Stimulated activated CD8-positive, alpha-beta memory T cell treated with anti-CD3 and anti-CD28 coated beads, Interleukin-15, amount 100 ng/mL, for 4 hours (primary cell): ENCODE measurements around the gene ADAMTS18.

Source experiments
- DNase-seq, 2 donors: peaks; one replicate each; pipeline ENCODE4 v3.0.0-alpha.2; 2020; ENCODE audit warnings: low read depth in 2 of 2

Gene ADAMTS18

GRCh38 chr16:77327717-77328116, 107.1 kb downstream of the ADAMTS18 start:
- no peak for DNase-seq

GRCh38 chr16:77324729-77325128, 110.1 kb downstream of the ADAMTS18 start:
- no peak for DNase-seq

GRCh38 chr16:77323695-77324094, 111.1 kb downstream of the ADAMTS18 start:
- DNase-seq, result no peak

DNA sequence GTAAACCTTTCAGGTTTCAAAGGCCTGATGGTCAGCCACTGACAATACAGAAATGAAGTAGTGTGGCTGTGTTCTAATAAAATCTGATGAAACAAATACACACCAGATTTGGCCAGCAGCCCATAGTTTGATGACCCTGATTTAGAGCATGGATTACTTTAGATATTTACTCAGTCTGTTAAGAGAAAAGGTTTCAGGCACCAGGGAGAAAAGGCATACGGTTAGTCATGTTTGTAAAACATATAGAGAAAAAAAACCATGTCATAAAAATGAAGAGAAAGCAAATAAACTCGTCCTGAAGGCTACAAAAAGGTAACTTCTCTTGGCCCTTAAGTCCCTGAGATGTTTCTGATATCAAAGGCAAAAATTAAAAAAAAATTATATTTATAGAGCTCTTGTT, 112.1 kb downstream of the ADAMTS18 start:
- DNase-seq, result no peak

GRCh38 chr16:77317059-77317458, 117.8 kb downstream of the ADAMTS18 start:
- DNase-seq, result no peak

GRCh38 chr16:77310877-77311276, 124.0 kb downstream of the ADAMTS18 start:
- no peak for DNase-seq

- no peak for DNase-seq
Observed at GRCh38 chr16:77308163-77308561, 126.7 kb downstream of the ADAMTS18 start.

DNA sequence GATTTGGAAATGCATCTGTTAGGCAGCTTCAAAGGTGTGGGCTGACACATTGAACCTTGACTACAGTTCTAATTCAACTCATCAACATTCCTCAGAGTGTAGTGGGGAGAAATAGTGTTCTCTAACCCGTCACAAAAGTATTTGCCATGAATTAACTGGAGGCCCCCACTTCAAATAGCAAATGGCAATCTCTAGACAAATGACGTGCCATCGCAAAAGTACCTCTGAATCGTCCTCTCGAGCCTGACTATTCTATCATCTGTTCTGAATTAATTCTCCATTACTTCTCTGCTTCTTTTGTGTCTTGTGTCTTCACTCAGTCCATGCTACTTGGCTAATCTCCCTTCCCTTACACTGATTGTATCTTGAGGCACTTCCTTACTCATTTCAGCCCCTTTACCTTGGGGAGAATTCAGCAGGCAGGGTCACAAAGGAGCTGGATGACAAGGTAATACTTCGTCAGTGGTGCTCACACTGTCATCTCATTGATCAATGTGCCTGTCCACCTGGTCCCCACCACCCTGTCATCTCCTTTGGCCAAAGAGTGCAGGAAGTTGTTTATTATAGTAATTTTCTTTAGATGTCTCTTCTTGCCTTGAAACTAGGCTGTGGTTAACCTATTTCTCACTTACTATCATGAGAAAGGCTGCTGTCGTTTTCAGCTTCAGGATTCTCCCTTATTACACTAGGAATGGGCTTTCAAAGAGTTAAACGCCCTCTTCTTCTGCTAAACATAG, 127.2 kb downstream of the ADAMTS18 start:
- no peak for DNase-seq

GRCh38 chr16:77306075-77306474, 128.8 kb downstream of the ADAMTS18 start:
- no peak for DNase-seq

- no peak for DNase-seq
Observed at GRCh38 chr16:77304877-77305276, 130.0 kb downstream of the ADAMTS18 start.

DNA sequence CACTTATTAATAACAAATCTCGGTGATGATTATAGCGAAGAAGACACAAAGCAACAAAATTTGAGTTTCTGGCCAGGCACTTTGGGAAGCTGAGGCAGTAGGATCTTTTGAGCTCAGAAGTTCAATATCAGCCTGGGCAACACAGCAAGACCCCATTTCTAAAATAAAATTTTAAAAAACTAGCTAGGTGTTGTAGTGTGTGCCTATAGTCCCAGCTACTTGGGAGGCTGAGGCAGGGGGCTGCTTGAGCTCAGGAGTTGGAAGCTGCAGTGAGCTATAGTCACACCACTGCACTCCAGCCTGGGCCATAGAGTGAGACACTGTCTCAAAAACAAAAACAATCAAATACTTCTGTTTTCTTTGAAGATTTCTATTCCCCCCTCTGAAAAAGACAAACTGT, 130.7 kb downstream of the ADAMTS18 start:
- no peak for DNase-seq

GRCh38 chr16:77302674-77303073, 132.2 kb downstream of the ADAMTS18 start:
- DNase-seq, result no peak

DNA sequence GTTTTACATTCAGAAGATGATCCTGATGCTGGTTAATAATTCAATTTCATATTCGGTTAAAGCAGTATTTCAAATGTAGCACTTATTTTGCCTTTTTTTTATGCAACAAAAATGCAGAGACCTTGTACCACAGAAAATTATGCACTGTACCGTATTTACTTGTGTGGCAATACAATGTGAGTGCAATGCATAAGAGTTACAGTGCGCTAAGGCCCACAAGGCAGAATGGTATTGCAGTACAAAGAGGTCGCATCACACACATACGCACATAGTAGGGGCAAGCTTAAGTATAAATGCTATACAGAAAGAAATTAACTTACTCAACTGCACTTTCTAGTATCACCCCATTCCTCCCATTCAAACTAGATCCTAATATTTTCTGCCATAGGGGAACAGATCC, 132.6 kb downstream of the ADAMTS18 start:
- no peak for DNase-seq

DNA sequence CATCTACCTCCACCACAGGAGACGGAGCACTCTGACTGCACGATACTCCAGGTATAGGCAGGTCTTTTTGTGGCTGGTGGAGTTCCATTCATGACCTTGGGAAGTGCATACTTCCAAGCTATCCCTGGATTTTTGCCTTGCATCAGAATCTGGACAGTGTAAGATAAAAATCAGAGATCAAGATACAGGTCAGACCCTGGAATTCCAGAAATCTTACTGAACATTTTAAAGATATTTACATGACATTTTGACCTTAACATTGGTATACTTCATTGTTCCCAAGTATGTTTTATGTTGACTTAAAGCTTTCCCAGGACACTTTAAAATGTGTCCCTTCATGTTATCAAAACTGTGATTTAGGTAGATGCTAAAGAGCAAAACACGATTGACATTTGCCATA, 134.6 kb downstream of the ADAMTS18 start:
- no peak for DNase-seq

DNA sequence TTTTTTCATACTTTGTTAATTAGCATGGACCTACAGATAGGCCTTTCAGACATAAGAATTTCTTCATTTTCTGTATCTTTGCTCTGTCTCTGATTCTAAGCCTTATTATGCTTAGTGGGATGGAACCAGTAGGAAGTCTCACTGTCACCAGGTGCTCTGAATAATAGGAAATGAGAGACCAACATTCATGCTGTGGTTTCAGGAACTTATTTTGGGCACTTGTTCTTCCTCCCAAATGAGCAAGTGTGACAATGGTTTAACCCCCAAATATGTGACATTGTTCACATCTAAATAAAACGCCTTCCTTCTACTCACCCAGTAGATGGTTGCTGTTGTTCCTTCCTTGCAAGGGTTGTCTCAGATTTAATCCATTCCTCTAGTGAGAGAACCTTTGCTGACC, 135.4 kb downstream of the ADAMTS18 start:
- no peak for DNase-seq

DNA sequence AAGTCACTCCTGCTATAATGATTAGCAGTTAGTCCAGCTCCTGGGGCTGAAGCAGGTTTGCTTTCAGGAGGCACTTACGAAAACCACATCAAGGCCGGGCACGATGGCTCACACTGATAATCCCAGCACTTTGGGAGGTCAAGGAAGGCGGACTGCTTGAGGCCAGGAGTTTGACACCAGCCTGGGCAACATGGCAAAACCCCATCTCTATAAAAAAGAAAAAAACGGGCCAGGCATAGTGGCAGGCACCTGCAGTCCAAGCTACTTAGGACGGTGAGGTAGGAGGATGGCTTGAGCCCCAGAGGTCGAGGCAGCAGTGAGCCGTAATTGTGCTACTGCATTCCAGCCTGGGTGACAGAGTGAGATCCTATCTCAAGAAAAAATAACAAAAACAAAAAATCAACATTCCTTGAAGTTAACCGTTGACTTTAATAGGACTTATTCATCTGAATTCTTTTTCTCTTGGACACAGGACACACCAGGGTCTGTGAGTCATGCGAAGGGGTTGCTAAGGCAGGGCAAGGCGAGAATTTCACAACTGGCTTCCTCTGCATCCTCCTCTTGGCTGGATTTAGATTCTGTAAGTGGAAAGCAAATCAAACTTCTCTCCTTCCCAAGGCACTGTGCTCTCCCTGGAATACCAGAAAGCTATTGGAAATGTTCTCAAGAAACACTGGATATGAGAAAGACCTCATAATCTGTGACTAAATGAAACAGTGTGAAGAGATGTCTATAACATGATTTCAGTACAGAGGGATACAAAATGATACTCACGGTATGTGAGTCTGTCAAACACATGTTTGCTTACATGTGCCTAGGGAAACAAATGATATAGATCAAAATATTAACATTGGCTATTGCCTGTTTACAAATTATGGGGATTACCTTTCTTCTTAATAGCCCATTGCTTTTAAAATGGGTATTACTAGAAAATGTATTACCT, 136.1 kb downstream of the ADAMTS18 start:
- DNase-seq, result no peak

GRCh38 chr16:77297996-77298395, 136.8 kb downstream of the ADAMTS18 start:
- DNase-seq, result no peak

- DNase-seq, result no peak
Observed at GRCh38 chr16:77295896-77296295, 138.9 kb downstream of the ADAMTS18 start.

DNA sequence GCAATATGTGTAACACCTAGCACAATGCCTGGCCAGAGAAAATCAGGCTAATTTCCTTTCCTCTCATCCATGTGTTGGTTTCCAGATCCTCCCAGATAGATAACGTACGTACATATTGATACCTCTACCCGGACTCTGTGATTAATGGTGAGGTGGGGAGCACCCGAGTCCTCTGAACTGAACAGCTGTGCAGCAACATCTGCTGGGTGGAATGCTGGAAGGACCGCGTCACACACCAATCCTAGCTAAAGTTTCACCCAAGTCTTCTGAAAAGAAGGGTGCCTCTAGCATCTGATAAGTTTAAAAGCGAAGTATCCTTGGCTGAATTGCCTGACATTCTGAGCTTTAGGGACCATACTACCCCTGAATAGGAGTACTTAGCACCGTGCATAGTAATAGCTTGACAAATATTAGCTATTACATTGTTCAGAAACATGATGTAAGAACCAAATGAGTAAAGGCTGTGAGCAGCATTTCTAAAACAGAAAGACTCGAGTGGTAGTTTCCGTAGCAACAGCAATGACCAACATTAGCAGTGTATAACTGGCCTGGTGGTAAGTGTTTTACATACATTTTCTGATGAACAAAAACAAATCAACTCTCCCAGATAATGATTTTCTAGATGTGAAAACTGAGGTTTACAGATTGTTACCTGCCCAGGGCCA, 144.3 kb downstream of the ADAMTS18 start:
- DNase-seq, result no peak

DNA sequence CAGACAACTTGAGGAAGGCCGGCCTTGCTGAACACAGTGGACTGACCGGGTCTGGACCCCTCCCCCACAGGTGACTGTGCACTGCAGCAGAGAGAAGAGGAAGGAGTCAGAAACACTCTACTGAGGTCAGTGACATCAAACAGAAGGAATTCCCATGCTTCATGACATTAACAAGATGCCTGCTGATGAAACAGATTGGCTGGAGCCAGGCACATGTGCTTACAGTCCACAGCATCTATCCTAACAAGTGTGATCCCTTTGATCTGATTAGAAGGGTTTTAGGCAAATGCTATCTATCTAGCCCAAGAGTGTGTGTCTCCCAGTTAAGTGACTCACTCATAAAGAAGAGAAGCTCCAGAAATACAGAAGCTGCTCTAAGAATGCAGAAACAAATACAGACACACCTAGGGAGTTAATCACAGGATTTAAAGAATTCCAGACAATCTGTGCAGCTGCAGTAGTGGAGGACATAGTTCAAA, 145.5 kb downstream of the ADAMTS18 start:
- DNase-seq, result no peak

GRCh38 chr16:77288222-77288621, 146.6 kb downstream of the ADAMTS18 start:
- no peak for DNase-seq

DNA sequence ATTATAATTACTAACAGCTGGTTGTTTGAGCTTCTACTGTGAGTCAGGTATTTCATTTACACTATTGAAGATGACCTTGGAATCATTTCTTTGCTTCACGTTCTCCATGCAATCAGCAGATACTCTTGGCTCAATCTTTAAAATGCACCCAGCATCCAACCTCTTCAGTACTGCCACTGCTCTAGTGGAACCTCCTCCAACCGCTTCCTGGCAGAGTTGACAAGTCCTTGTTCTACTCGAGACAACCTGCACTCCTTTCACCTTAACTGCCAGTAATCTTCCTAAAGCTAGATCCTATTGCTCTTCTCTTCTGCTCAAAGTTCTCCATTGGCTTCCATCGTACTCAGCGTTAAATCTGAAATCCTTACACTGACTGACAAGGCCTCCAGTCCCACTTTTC, 149.2 kb downstream of the ADAMTS18 start:
- no peak for DNase-seq
